Esophagus squamous epithelium (tissue), 4 donors: ENCODE data around the gene ERMP1.

Source experiments
- CTCF ChIP-seq, 6 experiments: fragments of 450-650 bp in 4 of 6; fragments of 200-600 bp in 2 of 6; sonication (generic) in 2 of 6; IDR thresholded peaks; one replicate each; pipeline ENCODE4 v1.5.1; 2016 to 2019; ENCODE audit warnings: antibody characterized with exemption in 6 of 6, mild to moderate bottlenecking in 4 of 6, moderate library complexity in 4 of 6
- POLR2A ChIP-seq, 4 donors: fragments of 450-650 bp; IDR thresholded peaks; one replicate each; pipeline ENCODE4 v1.6.1; 2017; ENCODE audit warnings: antibody characterized with exemption in 4 of 4, mild to moderate bottlenecking in 4 of 4, moderate library complexity in 3 of 4

- TF ChIP-seq POLR2A (IDR thresholded peaks at IDR 0.05): no peak
- TF ChIP-seq CTCF (IDR thresholded peaks at IDR 0.05): no peak
Measured at GRCh38 chr9:5851445-5851844, 18.5 kb upstream of the ERMP1 start.
